ENCODE measurements around the gene ITGB5.
"Not testable (repeated sequence)": the region's sequence is repeated elsewhere in the genome, so short reads cannot be mapped to it uniquely, and the experiment has no call there.

ITGB5 gene

GRCh38 chr3:124812291-124813265, 74.6 kb downstream of the ITGB5 start:
- no peak for DNase-seq

GRCh38 chr3:124811436-124811835, 75.7 kb downstream of the ITGB5 start:
- DNase-seq: no peak

GRCh38 chr3:124810970-124811369, 76.2 kb downstream of the ITGB5 start:
- no peak for DNase-seq

GRCh38 chr3:124809039-124809438, 78.1 kb downstream of the ITGB5 start:
- DNase-seq: no peak

- DNase-seq: no peak
These were observed 81.5 kb downstream of the ITGB5 start for GRCh38 chr3:124805671-124806070.

GRCh38 chr3:124804875-124805274, 82.3 kb downstream of the ITGB5 start:
- DNase-seq: no peak

GRCh38 chr3:124802702-124803101, 84.5 kb downstream of the ITGB5 start:
- no peak for DNase-seq

- no peak for DNase-seq
These were observed 85.0 kb downstream of the ITGB5 start for GRCh38 chr3:124802061-124802698.

- DNase-seq: peak; percentile 34
These were observed 86.5 kb downstream of the ITGB5 start for GRCh38 chr3:124800511-124801258.

GRCh38 chr3:124800076-124800475, 87.1 kb downstream of the ITGB5 start:
- no peak for DNase-seq

- no peak for DNase-seq
These were observed 87.5 kb downstream of the ITGB5 start for GRCh38 chr3:124799676-124800075.

GRCh38 chr3:124797426-124797945, 89.7 kb downstream of the ITGB5 start:
- DNase-seq: no peak

GRCh38 chr3:124796477-124796876, 90.7 kb downstream of the ITGB5 start:
- DNase-seq: no peak

- DNase-seq: no peak
These were observed 94.0 kb downstream of the ITGB5 start for GRCh38 chr3:124793054-124793739.

GRCh38 chr3:124792341-124793040, 94.7 kb downstream of the ITGB5 start:
- no peak for DNase-seq

- no peak for DNase-seq
These were observed 95.5 kb downstream of the ITGB5 start for GRCh38 chr3:124791639-124792151.

- DNase-seq: no peak
These were observed 96.0 kb downstream of the ITGB5 start for GRCh38 chr3:124791142-124791541.

- not testable (repeated sequence) for DNase-seq
These were observed 98.1 kb downstream of the ITGB5 start for GRCh38 chr3:124789103-124789502.

GRCh38 chr3:124788254-124788745, 98.9 kb downstream of the ITGB5 start:
- no peak for DNase-seq

- DNase-seq: no peak
These were observed 99.5 kb downstream of the ITGB5 start for GRCh38 chr3:124787476-124788195.
